GM19043 (cell line): ENCODE results near the gene FOXB1.

Source experiments
- ATAC-seq: cut with Tn5 transposase; IDR thresholded peaks from one replicate; pipeline ENCODE4 v1.9.1; 2021; ENCODE audit warnings: low read depth; ENCODE audit not compliant: unreplicated experiment

The FOXB1 gene

GRCh38 chr15:59998305-59998949 lies 5.7 kb upstream of the FOXB1 start:
- ATAC-seq, result no peak

GRCh38 chr15:59998950-59999611 lies 5.0 kb upstream of the FOXB1 start:
- no peak for ATAC-seq

GRCh38 chr15:59999612-60000112 lies 4.4 kb upstream of the FOXB1 start:
- no peak for ATAC-seq

GRCh38 chr15:60000113-60000823 lies 3.8 kb upstream of the FOXB1 start:
- no peak for ATAC-seq

GRCh38 chr15:60000824-60001609 lies 3.1 kb upstream of the FOXB1 start:
- ATAC-seq, result no peak

- no peak for ATAC-seq
Observed at GRCh38 chr15:60001610-60002527, 2.2 kb upstream of the FOXB1 start.

GRCh38 chr15:60002528-60003218 lies 1.4 kb upstream of the FOXB1 start:
- no peak for ATAC-seq

- ATAC-seq, result no peak
Observed at GRCh38 chr15:60003243-60004008, 685 bp upstream of the FOXB1 start.

- ATAC-seq, result no peak
Observed at GRCh38 chr15:60004846-60005351, 788 bp downstream of the FOXB1 start.

- no peak for ATAC-seq
Observed at GRCh38 chr15:60005352-60006202, 1.5 kb downstream of the FOXB1 start.

GRCh38 chr15:60006203-60006862 lies 2.2 kb downstream of the FOXB1 start:
- no peak for ATAC-seq

GRCh38 chr15:60006873-60007272 lies 2.8 kb downstream of the FOXB1 start:
- ATAC-seq, result no peak

- ATAC-seq, result no peak
Observed at GRCh38 chr15:60009124-60009960, 5.2 kb downstream of the FOXB1 start.

- ATAC-seq, result no peak
Observed at GRCh38 chr15:60009980-60010732, 6.0 kb downstream of the FOXB1 start.

GRCh38 chr15:60010858-60011257 lies 6.7 kb downstream of the FOXB1 start:
- no peak for ATAC-seq
